ENCODE measurements around the gene SLC36A4.

SLC36A4 gene

DNA sequence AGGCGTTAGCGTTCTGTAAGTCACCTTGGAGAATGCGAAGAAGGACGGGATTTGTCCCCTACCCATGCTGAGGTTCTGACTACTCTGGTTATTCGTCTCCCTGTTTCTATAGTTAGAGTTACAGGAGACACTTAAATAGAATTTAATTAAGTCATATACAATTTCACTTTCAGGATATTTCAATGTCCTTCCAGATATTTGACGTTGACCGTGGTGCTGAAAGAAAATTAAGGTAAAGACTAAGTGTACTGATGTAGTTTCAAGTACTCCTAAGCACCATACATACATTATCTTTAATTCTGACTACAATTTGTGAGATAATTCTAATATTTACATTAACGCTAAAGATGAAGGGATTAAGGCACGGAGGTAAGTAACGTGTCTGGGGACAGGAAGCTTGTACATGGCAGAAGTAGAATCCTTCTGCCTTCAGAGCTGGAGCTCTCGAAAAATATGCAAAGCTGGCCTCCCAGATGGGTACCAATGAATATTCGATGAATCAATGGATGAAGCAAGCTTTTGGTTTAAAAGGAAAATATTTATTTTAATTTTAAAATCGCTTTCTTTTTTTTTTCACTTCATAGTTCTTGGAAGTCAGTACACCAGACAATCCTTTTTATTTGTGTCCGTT is 539 bp upstream of the SLC36A4 start:
- TF ChIP-seq, protein P1, sequence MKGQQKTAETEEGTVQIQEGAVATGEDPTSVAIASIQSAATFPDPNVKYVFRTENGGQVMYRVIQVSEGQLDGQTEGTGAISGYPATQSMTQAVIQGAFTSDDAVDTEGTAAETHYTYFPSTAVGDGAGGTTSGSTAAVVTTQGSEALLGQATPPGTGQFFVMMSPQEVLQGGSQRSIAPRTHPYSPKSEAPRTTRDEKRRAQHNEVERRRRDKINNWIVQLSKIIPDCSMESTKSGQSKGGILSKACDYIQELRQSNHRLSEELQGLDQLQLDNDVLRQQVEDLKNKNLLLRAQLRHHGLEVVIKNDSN (IDR thresholded peaks at IDR 0.05), result no peak
- TF ChIP-seq, protein P2, sequence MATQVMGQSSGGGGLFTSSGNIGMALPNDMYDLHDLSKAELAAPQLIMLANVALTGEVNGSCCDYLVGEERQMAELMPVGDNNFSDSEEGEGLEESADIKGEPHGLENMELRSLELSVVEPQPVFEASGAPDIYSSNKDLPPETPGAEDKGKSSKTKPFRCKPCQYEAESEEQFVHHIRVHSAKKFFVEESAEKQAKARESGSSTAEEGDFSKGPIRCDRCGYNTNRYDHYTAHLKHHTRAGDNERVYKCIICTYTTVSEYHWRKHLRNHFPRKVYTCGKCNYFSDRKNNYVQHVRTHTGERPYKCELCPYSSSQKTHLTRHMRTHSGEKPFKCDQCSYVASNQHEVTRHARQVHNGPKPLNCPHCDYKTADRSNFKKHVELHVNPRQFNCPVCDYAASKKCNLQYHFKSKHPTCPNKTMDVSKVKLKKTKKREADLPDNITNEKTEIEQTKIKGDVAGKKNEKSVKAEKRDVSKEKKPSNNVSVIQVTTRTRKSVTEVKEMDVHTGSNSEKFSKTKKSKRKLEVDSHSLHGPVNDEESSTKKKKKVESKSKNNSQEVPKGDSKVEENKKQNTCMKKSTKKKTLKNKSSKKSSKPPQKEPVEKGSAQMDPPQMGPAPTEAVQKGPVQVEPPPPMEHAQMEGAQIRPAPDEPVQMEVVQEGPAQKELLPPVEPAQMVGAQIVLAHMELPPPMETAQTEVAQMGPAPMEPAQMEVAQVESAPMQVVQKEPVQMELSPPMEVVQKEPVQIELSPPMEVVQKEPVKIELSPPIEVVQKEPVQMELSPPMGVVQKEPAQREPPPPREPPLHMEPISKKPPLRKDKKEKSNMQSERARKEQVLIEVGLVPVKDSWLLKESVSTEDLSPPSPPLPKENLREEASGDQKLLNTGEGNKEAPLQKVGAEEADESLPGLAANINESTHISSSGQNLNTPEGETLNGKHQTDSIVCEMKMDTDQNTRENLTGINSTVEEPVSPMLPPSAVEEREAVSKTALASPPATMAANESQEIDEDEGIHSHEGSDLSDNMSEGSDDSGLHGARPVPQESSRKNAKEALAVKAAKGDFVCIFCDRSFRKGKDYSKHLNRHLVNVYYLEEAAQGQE (IDR thresholded peaks at IDR 0.05; ENCODE audit: low read depth), result peak; percentile 82

DNA sequence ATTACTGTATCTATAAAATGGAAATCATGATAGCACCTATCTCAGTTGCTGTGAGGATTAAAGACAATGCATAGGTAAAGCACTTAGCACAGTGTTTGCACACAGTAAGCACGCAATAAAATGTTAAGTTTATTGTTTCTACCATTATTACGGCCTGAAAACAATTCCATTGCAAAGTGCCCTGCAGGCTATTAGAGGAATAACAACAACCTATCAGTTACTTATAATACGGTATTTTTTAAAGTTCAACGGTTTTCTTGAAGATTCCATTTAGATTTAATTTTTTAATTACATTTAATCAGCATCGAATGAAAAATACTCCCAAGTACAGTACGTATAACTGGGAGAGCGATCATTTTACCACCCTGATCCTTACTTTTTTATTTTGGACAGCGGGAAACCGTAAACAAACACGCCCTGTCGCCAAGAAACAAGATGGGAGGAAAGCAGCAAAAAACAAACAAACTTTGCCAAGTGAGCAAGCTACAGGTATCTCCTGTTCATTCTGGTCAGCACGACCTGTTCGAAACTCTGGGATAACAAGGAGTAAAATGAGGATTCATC is 893 bp downstream of the SLC36A4 start:
- TF ChIP-seq EGR1 (IDR thresholded peaks at IDR 0.05) (no peak), CEBPB (IDR thresholded peaks at IDR 0.05) (no peak), TCF12 (IDR thresholded peaks at IDR 0.05; ENCODE audit: low read depth) (no peak), FOXM1 (IDR thresholded peaks at IDR 0.05; ENCODE audit: borderline replicate concordance, low read depth) (peak; percentile 49; the same call in 1 of the 2 replicates), RAD21 (IDR thresholded peaks at IDR 0.05; ENCODE audit: low read depth) (no peak)
- TF ChIP-seq, protein P2 (IDR thresholded peaks at IDR 0.05; ENCODE audit: low read depth), result 0 out of 2 replicates have a peak, but pooled peaks have one; percentile 30

DNA sequence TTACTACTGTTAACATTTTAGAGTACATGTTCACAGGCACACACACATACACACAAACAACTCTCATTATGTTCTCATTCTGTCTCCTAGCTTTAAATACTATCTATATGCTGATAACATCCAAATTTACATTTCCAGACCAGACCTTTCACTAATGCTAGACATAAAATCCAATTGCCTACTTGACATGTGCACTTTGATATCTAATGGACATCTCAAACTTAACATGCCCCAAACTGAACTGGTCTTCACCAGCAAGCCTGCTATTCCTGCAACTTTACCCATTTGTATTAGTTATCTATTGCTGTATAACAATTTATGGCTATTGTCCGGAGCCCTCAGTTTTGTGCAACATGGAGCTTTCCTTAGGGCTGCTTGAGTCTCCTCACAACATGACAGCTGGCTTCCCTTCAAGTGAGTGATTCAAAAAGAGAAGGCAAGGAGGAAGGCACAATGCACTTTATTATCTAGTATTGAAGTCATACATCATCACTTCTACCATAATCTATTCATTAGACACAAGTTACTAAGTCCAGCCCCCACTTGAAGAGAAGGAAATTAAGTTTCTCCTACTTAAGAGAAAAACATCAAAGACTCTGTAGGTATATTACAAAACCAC is 3.0 kb downstream of the SLC36A4 start:
- TF ChIP-seq ZBTB7A (IDR thresholded peaks at IDR 0.05; ENCODE audit: low read depth), result no peak
- TF ChIP-seq EP300 (IDR thresholded peaks at IDR 0.05; ENCODE audit: borderline replicate concordance), result no peak
- TF ChIP-seq, protein P2 (IDR thresholded peaks at IDR 0.05; ENCODE audit: low read depth), result no peak
- TF ChIP-seq TEAD4 (IDR thresholded peaks at IDR 0.05), result no peak
- TF ChIP-seq, protein P1 (IDR thresholded peaks at IDR 0.05), result no peak
- TF ChIP-seq RAD21 (IDR thresholded peaks at IDR 0.05; ENCODE audit: low read depth), result no peak
- no peak for TF ChIP-seq TAF1 (IDR thresholded peaks at IDR 0.05; ENCODE audit: low read depth)
- no peak for TF ChIP-seq NFIC (IDR thresholded peaks at IDR 0.05)
- no peak for TF ChIP-seq YY1 (IDR thresholded peaks at IDR 0.05; ENCODE audit: low read depth)
- no peak for TF ChIP-seq CEBPB (IDR thresholded peaks at IDR 0.05)
- TF ChIP-seq EGR1 (IDR thresholded peaks at IDR 0.05), result no peak
- TF ChIP-seq, protein P3, sequence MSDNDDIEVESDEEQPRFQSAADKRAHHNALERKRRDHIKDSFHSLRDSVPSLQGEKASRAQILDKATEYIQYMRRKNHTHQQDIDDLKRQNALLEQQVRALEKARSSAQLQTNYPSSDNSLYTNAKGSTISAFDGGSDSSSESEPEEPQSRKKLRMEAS (IDR thresholded peaks at IDR 0.05), result no peak
- no peak for TF ChIP-seq CREB1 (IDR thresholded peaks at IDR 0.05; ENCODE audit: low read depth)

DNA sequence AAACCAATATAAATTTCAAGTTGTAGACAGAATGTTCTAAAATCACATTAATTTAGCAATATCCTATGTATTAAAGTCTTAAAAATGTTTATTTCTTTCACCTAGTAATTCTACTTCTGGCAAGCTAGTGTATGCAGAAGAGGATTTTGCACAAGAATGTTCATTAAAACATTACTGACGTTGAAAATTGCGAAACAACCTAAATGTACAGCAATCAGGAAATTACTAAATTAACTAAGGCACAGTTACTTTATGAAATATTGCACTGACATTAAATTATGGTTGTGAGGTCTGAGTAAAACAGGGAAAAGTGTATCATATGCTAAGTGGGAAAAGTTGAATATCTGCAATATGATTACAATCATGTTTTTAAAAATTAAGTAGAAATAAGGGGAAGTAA is 4.1 kb downstream of the SLC36A4 start:
- TF ChIP-seq TEAD4 (IDR thresholded peaks at IDR 0.05), result no peak
- 0 out of 2 replicates have a peak, but pooled peaks have one; percentile 17 for TF ChIP-seq CEBPB (IDR thresholded peaks at IDR 0.05)

DNA sequence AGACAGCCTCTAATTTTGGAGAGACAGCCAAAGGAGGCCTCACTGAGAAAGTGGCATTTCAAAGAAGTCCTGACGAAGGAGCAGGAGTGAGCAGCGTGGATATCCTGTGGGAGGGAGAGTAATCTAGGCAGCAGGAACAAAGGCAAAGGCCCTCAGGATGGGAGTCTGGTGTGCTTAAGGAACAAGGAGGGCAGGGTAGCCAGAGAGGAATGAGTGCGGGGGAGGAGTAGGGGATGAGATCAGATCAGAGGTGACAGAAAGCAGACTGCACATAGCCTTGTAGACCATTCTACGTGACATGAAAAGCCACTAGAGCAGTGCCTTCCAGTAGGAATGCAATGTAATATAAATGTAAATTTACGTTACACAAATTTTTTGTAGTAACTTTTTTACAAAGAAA is 5.6 kb downstream of the SLC36A4 start:
- TF ChIP-seq CREB1 (IDR thresholded peaks at IDR 0.05; ENCODE audit: low read depth), result no peak
- no peak for TF ChIP-seq TCF12 (IDR thresholded peaks at IDR 0.05; ENCODE audit: low read depth)
- TF ChIP-seq NFIC (IDR thresholded peaks at IDR 0.05), result no peak
- no peak for TF ChIP-seq ZBTB7A (IDR thresholded peaks at IDR 0.05; ENCODE audit: low read depth)
- TF ChIP-seq, protein P2 (IDR thresholded peaks at IDR 0.05; ENCODE audit: low read depth), result no peak
- no peak for TF ChIP-seq FOXM1 (IDR thresholded peaks at IDR 0.05; ENCODE audit: borderline replicate concordance, low read depth)
- TF ChIP-seq RAD21 (IDR thresholded peaks at IDR 0.05; ENCODE audit: low read depth), result no peak
- TF ChIP-seq, protein P1 (IDR thresholded peaks at IDR 0.05), result no peak
- TF ChIP-seq TEAD4 (IDR thresholded peaks at IDR 0.05), result no peak
- no peak for TF ChIP-seq EGR1 (IDR thresholded peaks at IDR 0.05)
- no peak for TF ChIP-seq TAF1 (IDR thresholded peaks at IDR 0.05; ENCODE audit: low read depth)
- TF ChIP-seq, protein P3 (IDR thresholded peaks at IDR 0.05), result no peak
- no peak for TF ChIP-seq EP300 (IDR thresholded peaks at IDR 0.05; ENCODE audit: borderline replicate concordance)
- no peak for TF ChIP-seq CEBPB (IDR thresholded peaks at IDR 0.05)
- TF ChIP-seq YY1 (IDR thresholded peaks at IDR 0.05; ENCODE audit: low read depth), result no peak

Data from Ishikawa (cell line).